WERI-Rb-1 (cell line): ENCODE measurements around the gene KCTD13.
A peak's percentile ranks its signal among the peaks of the same experiment; 100 is the strongest.

ENCODE experiments used
- DNase-seq: peaks from one replicate; pipeline ENCODE4 v3.0.0-alpha.2; 2020
- H3K27ac ChIP-seq: fragments of 250-450 bp; sonication (Bioruptor Pico); 2 replicates; pipeline ENCODE4 v1.5.1; 2020; ENCODE audit warnings: mild to moderate bottlenecking, moderate library complexity
- H3K27me3 ChIP-seq: fragments of 250-450 bp; sonication (Bioruptor Pico); 2 replicates; pipeline ENCODE4 v1.5.1; 2021; ENCODE audit warnings: mild to moderate bottlenecking, low read depth, moderate library complexity; ENCODE audit not compliant: insufficient read depth, severe bottlenecking
- H3K36me3 ChIP-seq: fragments of 250-450 bp; sonication (Bioruptor Pico); 2 replicates; pipeline ENCODE4 v1.5.1; 2020; ENCODE audit warnings: mild to moderate bottlenecking, moderate library complexity
- H3K4me3 ChIP-seq: 2 replicates; pipeline ENCODE4 v1.5.1; 2011; ENCODE audit warnings: low read depth, mild to moderate bottlenecking, control low read depth, low read length
- H3K9me3 ChIP-seq: fragments of 250-450 bp; sonication (Bioruptor Pico); 2 replicates; pipeline ENCODE4 v1.5.1; 2021; ENCODE audit warnings: mild to moderate bottlenecking, moderate library complexity; ENCODE audit not compliant: severe bottlenecking
- CTCF ChIP-seq: IDR thresholded peaks from 2 replicates; pipeline ENCODE4 v1.5.1; 2011; ENCODE audit warnings: low read depth, mild to moderate bottlenecking, control low read depth, inconsistent platforms, low read length

The KCTD13 gene

DNA sequence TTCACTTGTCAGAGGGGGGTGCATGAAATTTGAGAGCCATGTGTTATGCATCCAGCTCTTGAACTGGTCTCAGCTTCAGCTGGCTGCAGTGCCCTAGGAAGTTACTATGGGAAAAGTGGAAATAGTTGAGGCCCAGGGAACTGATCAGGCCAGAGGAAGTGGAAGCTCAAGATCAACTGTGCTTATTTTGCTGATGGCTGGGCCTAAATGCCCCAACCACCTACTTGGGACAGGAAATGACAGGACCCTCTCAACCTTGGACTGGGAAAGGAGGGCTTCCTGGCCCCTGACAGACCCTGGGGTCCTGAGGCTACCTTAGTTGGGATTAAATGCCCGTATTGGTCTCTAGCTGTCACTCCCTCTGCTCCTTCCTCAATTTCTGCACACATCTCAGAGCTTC is 46.5 kb upstream of the KCTD13 start:
- Histone ChIP-seq H3K36me3 (peaks cover 34% of the 10 kb centered on the region), H3K9me3 (peaks cover 7% of the 10 kb centered on the region), H3K27ac (no peak overlapping the region), H3K27me3 (no peaks in the 10 kb centered on the region), H3K4me3 (no peak overlapping the region)
- no peak for TF ChIP-seq CTCF
- no peak for DNase-seq

- no peaks in the 10 kb centered on the region for H3K27me3 ChIP-seq
- DNase-seq, result no peak
- H3K9me3 ChIP-seq, result peaks cover 7% of the 10 kb centered on the region
- H3K36me3 ChIP-seq, result peaks cover 27% of the 10 kb centered on the region
- no peak overlapping the region for H3K27ac ChIP-seq
- no peak overlapping the region for H3K4me3 ChIP-seq
- no peak for TF ChIP-seq CTCF
Measured at GRCh38 chr16:29971304-29971703, 45.3 kb upstream of the KCTD13 start.

DNA sequence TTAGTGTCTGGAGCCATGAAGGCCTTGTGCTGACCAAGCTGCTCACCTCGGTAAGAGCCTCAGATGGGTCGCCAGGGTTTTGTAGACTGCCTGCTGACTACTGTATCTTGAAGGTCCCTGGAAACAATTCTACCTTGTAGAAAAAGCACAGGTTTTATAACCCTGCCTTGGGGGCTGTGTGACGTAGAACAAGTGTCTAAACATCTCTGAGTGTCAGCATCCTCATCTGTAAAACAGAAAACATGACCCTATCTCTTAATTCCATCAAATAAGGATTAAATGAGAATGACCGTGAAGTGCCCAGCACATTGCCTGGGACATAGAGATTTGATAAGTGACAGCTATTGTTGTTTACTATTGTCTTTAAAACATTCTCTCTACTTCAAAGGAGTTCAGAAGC is 42.2 kb upstream of the KCTD13 start:
- TF ChIP-seq CTCF, result no peak
- no peak overlapping the region for H3K4me3 ChIP-seq
- H3K27me3 ChIP-seq, result no peaks in the 10 kb centered on the region
- DNase-seq, result no peak
- peaks cover 27% of the 10 kb centered on the region for H3K36me3 ChIP-seq
- H3K9me3 ChIP-seq, result peaks cover 7% of the 10 kb centered on the region
- H3K27ac ChIP-seq, result no peak overlapping the region

GRCh38 chr16:29963021-29963743 is 37.2 kb upstream of the KCTD13 start:
- Histone ChIP-seq H3K27me3 (no peaks in the 10 kb centered on the region), H3K36me3 (peaks cover 6% of the 10 kb centered on the region; the same call in 1 of the 2 replicates), H3K4me3 (no peak overlapping the region), H3K27ac (no peak overlapping the region), H3K9me3 (peaks cover 11% of the 10 kb centered on the region)
- no peak for TF ChIP-seq CTCF
- DNase-seq, result no peak

DNA sequence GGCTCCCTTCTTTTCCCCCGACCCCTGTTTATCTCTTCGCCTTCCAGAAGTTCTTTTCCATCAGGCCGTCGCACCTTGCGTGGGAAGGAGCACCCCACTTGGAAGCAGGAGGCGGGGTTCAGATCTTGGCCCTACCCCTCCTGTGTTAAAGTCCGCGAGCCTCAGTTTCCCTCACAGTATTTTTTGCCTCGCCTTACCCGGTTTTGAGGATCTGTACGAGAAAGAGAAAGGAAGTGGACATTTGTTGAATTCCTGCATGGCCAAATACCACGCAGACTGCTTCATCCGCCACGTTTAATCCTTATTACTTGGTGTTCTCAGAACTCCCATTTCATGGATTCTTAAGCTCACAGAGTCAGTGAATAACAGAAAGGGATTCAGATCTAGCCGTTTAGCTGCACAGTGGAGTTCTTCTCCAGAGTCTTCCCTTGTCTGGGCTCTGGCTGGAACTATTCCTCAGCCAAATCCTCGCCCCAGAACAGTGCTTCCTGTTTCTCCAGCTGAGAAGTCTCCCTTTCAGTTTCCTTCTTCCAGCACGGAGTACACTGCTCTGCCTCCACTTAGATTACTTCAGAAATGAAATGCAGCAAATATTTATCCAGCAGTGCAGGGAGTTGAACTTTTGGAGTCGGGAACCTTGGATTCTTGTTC is 36.4 kb upstream of the KCTD13 start:
- Histone ChIP-seq H3K4me3 (peak overlapping the region; percentile 48), H3K36me3 (peaks cover 2% of the 10 kb centered on the region; the same call in 1 of the 2 replicates), H3K9me3 (peaks cover 11% of the 10 kb centered on the region), H3K27ac (peak overlapping the region; percentile 79), H3K27me3 (no peaks in the 10 kb centered on the region)
- TF ChIP-seq CTCF, result no peak
- no peak for DNase-seq
